Measurements from ENCODE around the gene RTN4RL1.

The RTN4RL1 gene

DNA sequence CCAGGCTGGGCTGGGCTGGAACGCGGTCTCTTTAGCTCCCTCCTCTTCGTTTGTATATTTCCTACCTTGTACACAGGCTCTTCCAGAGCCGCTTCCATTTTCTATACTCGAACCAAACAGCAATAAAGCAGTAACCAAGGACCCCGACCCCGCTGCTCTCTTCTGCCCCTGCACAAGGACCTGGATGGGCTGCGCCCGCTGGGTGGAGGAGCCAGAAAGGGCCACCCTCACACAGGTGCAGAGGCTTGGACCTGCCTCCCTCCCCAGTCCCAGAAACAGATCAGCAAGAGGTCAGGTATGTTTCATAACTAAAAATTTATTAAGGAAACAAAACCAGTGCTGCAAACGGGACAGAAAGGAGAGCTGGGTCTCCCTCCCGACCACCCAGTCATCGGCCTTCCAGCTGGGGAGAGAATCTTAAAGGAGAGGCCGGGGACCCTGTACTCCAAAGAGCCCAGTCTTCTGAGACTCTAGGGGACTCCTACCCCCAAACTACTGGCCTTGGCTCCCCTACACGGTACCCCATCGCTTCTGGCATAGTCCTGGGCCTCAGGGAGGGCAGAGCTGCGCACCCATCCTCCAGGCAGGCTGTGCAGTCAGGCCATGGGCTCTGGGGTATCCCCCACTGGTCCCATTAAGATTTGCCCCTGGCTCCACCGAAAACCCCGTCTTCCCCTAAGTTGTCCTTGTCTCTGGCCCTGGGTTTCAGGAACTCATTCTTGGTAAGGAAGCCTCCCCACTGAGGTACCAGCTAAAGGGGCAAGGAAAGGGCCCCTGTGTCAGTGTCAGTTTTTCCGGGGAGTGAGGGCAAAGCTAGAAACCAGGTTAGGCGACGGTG, 34.6 kb upstream of the RTN4RL1 start:
- Histone ChIP-seq H4K20me1 (ENCODE audit: insufficient read depth, low read length) (no peaks in the 10 kb centered on the region), H3K9ac (ENCODE audit: low read length) (peak overlapping the region; percentile 4; the same call in 1 of the 2 replicates), H2AFZ (ENCODE audit: low read length) (no peak overlapping the region), H3K36me3 (ENCODE audit: insufficient read depth, low read length) (peaks cover 21% of the 10 kb centered on the region; the same call in 1 of the 2 replicates), H3K27ac (ENCODE audit: low read depth, low read length, poor library complexity, severe bottlenecking) (no peak overlapping the region), H3K9me3 (ENCODE audit: low read length) (no peaks in the 10 kb centered on the region), H3K79me2 (ENCODE audit: insufficient read depth, low read length) (no peaks in the 10 kb centered on the region), H3K27me3 (ENCODE audit: insufficient read depth, low read length) (no peaks in the 10 kb centered on the region), H3F3A (ENCODE audit: insufficient read depth, low read length) (no peaks in the 10 kb centered on the region), H3K4me2 (ENCODE audit: low read length) (peak overlapping the region; percentile 73), H3K9me2 (ENCODE audit: low read depth, low read length) (no peaks in the 10 kb centered on the region), H3K4me3 (ENCODE audit: low read depth, low read length, poor library complexity, severe bottlenecking) (no peak overlapping the region), H3K4me1 (ENCODE audit: insufficient read depth, low read length, severe bottlenecking) (peaks cover 45% of the 10 kb centered on the region)
- TF ChIP-seq, protein P1, sequence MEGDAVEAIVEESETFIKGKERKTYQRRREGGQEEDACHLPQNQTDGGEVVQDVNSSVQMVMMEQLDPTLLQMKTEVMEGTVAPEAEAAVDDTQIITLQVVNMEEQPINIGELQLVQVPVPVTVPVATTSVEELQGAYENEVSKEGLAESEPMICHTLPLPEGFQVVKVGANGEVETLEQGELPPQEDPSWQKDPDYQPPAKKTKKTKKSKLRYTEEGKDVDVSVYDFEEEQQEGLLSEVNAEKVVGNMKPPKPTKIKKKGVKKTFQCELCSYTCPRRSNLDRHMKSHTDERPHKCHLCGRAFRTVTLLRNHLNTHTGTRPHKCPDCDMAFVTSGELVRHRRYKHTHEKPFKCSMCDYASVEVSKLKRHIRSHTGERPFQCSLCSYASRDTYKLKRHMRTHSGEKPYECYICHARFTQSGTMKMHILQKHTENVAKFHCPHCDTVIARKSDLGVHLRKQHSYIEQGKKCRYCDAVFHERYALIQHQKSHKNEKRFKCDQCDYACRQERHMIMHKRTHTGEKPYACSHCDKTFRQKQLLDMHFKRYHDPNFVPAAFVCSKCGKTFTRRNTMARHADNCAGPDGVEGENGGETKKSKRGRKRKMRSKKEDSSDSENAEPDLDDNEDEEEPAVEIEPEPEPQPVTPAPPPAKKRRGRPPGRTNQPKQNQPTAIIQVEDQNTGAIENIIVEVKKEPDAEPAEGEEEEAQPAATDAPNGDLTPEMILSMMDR (IDR thresholded peaks at IDR 0.05; ENCODE audit: low read length): no peak
- TF ChIP-seq EZH2 (IDR thresholded peaks at IDR 0.05; ENCODE audit: borderline replicate concordance, low read length): no peak

DNA sequence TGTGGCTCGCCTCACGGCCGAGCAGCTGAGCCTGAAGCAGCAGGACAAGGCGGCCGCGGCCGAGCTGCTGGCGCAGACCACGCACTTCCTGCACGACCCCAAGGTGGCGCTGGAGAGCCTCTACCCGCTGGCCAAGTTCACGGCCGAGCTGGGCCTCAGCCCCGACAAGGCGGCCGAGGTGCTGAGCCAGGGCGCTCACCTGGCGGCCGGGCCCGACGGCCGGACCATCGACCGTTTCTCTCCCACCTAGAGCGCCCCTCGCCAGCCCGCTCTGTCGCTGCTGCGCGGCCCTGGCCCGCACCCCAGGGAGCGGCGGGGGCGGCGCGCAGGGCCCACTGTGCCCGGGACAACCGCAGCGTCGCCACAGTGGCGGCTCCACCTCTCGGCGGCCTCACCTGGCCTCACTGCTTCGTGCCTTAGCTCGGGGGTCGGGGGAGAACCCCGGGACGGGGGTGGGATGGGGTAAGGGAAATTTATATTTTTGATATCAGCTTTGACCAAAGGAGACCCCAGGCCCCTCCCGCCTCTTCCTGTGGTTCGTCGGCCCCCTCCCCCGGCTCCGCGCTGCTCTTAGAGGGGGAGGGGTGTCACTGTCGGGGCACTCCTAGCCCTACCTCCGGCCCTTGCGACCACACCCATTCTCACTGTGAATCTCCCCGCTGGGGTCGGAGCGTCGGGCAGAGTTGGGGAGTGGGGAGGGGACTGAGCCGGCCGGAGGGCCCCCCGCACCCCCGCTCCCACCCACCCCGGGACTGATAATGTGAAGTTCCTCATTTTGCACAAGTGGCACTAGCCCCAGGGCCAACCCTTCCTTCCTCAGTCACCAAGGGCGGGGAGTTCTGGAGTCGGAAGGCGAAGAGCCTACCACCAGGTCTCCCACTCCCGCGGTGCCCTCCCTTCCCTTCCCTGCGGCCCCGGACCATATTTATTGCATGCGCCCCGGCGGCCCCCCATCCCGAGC, 33.7 kb upstream of the RTN4RL1 start:
- Histone ChIP-seq H3K27me3 (ENCODE audit: insufficient read depth, low read length) (no peaks in the 10 kb centered on the region), H3K27ac (ENCODE audit: low read depth, low read length, poor library complexity, severe bottlenecking) (no peak overlapping the region), H3K9me2 (ENCODE audit: low read depth, low read length) (no peaks in the 10 kb centered on the region), H4K20me1 (ENCODE audit: insufficient read depth, low read length) (no peaks in the 10 kb centered on the region), H3K79me2 (ENCODE audit: insufficient read depth, low read length) (no peaks in the 10 kb centered on the region), H3K9ac (ENCODE audit: low read length) (peak overlapping the region; percentile 24; the same call in 1 of the 2 replicates), H3K9me3 (ENCODE audit: low read length) (no peaks in the 10 kb centered on the region), H3K4me1 (ENCODE audit: insufficient read depth, low read length, severe bottlenecking) (peaks cover 45% of the 10 kb centered on the region), H3K36me3 (ENCODE audit: insufficient read depth, low read length) (peaks cover 20% of the 10 kb centered on the region; the same call in 1 of the 2 replicates), H3K4me2 (ENCODE audit: low read length) (peak overlapping the region; percentile 73), H3K4me3 (ENCODE audit: low read depth, low read length, poor library complexity, severe bottlenecking) (peak overlapping the region; percentile 53), H2AFZ (ENCODE audit: low read length) (no peak overlapping the region), H3F3A (ENCODE audit: insufficient read depth, low read length) (no peaks in the 10 kb centered on the region)
- TF ChIP-seq, protein P1 (IDR thresholded peaks at IDR 0.05; ENCODE audit: low read length): peak; percentile 84
- no peak for TF ChIP-seq EZH2 (IDR thresholded peaks at IDR 0.05; ENCODE audit: borderline replicate concordance, low read length)

DNA sequence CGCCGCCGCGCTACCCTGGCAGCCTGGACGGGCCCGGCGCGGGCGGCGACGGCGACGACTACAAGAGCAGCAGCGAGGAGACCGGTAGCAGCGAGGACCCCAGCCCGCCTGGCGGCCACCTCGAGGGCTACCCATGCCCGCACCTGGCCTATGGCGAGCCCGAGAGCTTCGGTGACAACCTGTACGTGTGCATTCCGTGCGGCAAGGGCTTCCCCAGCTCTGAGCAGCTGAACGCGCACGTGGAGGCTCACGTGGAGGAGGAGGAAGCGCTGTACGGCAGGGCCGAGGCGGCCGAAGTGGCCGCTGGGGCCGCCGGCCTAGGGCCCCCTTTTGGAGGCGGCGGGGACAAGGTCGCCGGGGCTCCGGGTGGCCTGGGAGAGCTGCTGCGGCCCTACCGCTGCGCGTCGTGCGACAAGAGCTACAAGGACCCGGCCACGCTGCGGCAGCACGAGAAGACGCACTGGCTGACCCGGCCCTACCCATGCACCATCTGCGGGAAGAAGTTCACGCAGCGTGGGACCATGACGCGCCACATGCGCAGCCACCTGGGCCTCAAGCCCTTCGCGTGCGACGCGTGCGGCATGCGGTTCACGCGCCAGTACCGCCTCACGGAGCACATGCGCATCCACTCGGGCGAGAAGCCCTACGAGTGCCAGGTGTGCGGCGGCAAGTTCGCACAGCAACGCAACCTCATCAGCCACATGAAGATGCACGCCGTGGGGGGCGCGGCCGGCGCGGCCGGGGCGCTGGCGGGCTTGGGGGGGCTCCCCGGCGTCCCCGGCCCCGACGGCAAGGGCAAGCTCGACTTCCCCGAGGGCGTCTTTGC, 32.8 kb upstream of the RTN4RL1 start:
- Histone ChIP-seq H3F3A (ENCODE audit: insufficient read depth, low read length) (no peaks in the 10 kb centered on the region), H3K36me3 (ENCODE audit: insufficient read depth, low read length) (peaks cover 11% of the 10 kb centered on the region; the same call in 1 of the 2 replicates), H2AFZ (ENCODE audit: low read length) (no peak overlapping the region), H3K9ac (ENCODE audit: low read length) (no peak overlapping the region), H3K4me2 (ENCODE audit: low read length) (peak overlapping the region; percentile 73), H3K27me3 (ENCODE audit: insufficient read depth, low read length) (no peaks in the 10 kb centered on the region), H3K4me3 (ENCODE audit: low read depth, low read length, poor library complexity, severe bottlenecking) (peak overlapping the region; percentile 53), H3K27ac (ENCODE audit: low read depth, low read length, poor library complexity, severe bottlenecking) (no peak overlapping the region), H3K79me2 (ENCODE audit: insufficient read depth, low read length) (no peaks in the 10 kb centered on the region), H3K9me2 (ENCODE audit: low read depth, low read length) (no peaks in the 10 kb centered on the region), H3K4me1 (ENCODE audit: insufficient read depth, low read length, severe bottlenecking) (peaks cover 45% of the 10 kb centered on the region), H4K20me1 (ENCODE audit: insufficient read depth, low read length) (no peaks in the 10 kb centered on the region), H3K9me3 (ENCODE audit: low read length) (no peaks in the 10 kb centered on the region)
- TF ChIP-seq, protein P1 (IDR thresholded peaks at IDR 0.05; ENCODE audit: low read length): no peak
- no peak for TF ChIP-seq EZH2 (IDR thresholded peaks at IDR 0.05; ENCODE audit: borderline replicate concordance, low read length)

Data from OCI-LY1 (cell line).